HG02885 (cell line): ENCODE measurements around the gene MYLK2.

Source experiments
- ATAC-seq: cut with Tn5 transposase; IDR thresholded peaks from one replicate; pipeline ENCODE4 v1.9.1; 2021; ENCODE audit warnings: mild to moderate bottlenecking; ENCODE audit not compliant: unreplicated experiment, poor library complexity

MYLK2 gene

GRCh38 chr20:31819083-31819784, at the start of gene MYLK2:
Gene MYLK2 (plus strand): TSS chr20:31819356. CDS start chr20:31819581, 225 bp downstream.
- no peak for ATAC-seq

- no peak for ATAC-seq
Measured at GRCh38 chr20:31769681-31770080, 49.5 kb upstream of the MYLK2 start.

GRCh38 chr20:31770243-31770642, 48.9 kb upstream of the MYLK2 start:
- ATAC-seq, result no peak

- no peak for ATAC-seq
Measured at GRCh38 chr20:31774408-31774807, 44.7 kb upstream of the MYLK2 start.

GRCh38 chr20:31780839-31781238, 38.3 kb upstream of the MYLK2 start:
- ATAC-seq, result no peak

GRCh38 chr20:31781945-31782344, 37.2 kb upstream of the MYLK2 start:
- no peak for ATAC-seq

GRCh38 chr20:31784354-31785044, 34.7 kb upstream of the MYLK2 start:
- no peak for ATAC-seq

- ATAC-seq, result no peak
Measured at GRCh38 chr20:31785089-31785488, 34.1 kb upstream of the MYLK2 start.

GRCh38 chr20:31788578-31788977, 30.6 kb upstream of the MYLK2 start:
- ATAC-seq, result no peak

GRCh38 chr20:31790401-31790800, 28.8 kb upstream of the MYLK2 start:
- ATAC-seq, result no peak

GRCh38 chr20:31797364-31797763, 21.8 kb upstream of the MYLK2 start:
- ATAC-seq, result no peak

GRCh38 chr20:31801508-31801907, 17.6 kb upstream of the MYLK2 start:
- no peak for ATAC-seq

- ATAC-seq, result no peak
Measured at GRCh38 chr20:31803552-31804291, 15.4 kb upstream of the MYLK2 start.

GRCh38 chr20:31806564-31807355, 12.4 kb upstream of the MYLK2 start:
- no peak for ATAC-seq

- no peak for ATAC-seq
Measured at GRCh38 chr20:31808481-31808880, 10.7 kb upstream of the MYLK2 start.

- ATAC-seq, result no peak
Measured at GRCh38 chr20:31809661-31810060, 9.5 kb upstream of the MYLK2 start.

GRCh38 chr20:31811198-31811597, 8.0 kb upstream of the MYLK2 start:
- ATAC-seq, result no peak

- no peak for ATAC-seq
Measured at GRCh38 chr20:31811796-31812728, 7.1 kb upstream of the MYLK2 start.

- no peak for ATAC-seq
Measured at GRCh38 chr20:31813611-31814010, 5.5 kb upstream of the MYLK2 start.
